ENCODE data around the gene COA4. TPM values are rescaled to one million over a fixed set of nuclear protein-coding genes. Genes with fewer than 3 reads are reported as not detected.

Gene COA4
- total RNA-seq, 1 experiment from 2014 or later = 114 TPM

DNA sequence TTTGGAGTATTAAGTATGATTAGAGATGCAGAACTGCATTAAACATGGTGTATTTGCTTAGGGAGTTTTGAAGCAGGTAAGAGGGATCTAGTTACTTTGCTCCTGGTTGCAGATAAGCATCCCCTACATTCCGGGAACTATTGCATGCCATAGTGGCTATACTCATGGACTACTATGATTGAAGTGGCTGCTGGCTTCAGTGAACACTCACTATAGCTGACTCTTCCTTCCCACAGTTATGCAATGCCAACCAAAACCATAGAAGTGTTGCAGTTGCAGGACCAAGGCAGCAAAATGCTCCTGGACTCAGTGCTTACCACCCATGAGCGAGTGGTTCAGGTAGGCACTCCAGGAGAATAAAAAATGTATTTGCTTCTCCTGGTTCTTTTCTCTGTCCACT lies 17.0 kb downstream of the COA4 start (continued):
- TF ChIP-seq, protein P1, sequence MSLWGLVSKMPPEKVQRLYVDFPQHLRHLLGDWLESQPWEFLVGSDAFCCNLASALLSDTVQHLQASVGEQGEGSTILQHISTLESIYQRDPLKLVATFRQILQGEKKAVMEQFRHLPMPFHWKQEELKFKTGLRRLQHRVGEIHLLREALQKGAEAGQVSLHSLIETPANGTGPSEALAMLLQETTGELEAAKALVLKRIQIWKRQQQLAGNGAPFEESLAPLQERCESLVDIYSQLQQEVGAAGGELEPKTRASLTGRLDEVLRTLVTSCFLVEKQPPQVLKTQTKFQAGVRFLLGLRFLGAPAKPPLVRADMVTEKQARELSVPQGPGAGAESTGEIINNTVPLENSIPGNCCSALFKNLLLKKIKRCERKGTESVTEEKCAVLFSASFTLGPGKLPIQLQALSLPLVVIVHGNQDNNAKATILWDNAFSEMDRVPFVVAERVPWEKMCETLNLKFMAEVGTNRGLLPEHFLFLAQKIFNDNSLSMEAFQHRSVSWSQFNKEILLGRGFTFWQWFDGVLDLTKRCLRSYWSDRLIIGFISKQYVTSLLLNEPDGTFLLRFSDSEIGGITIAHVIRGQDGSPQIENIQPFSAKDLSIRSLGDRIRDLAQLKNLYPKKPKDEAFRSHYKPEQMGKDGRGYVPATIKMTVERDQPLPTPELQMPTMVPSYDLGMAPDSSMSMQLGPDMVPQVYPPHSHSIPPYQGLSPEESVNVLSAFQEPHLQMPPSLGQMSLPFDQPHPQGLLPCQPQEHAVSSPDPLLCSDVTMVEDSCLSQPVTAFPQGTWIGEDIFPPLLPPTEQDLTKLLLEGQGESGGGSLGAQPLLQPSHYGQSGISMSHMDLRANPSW (CRISPR knock-in tag; conservative IDR thresholded peaks at IDR 0.05; ENCODE audit: low read depth) = no peak
- TF ChIP-seq, protein P2, sequence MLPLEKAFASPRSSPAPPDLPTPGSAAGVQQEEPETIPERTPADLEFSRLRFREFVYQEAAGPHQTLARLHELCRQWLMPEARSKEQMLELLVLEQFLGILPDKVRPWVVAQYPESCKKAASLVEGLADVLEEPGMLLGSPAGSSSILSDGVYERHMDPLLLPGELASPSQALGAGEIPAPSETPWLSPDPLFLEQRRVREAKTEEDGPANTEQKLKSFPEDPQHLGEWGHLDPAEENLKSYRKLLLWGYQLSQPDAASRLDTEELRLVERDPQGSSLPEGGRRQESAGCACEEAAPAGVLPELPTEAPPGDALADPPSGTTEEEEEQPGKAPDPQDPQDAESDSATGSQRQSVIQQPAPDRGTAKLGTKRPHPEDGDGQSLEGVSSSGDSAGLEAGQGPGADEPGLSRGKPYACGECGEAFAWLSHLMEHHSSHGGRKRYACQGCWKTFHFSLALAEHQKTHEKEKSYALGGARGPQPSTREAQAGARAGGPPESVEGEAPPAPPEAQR (CRISPR knock-in tag; IDR thresholded peaks at IDR 0.05) = no peak
- TF ChIP-seq IRF2 (CRISPR knock-in tag; IDR thresholded peaks at IDR 0.05; ENCODE audit: borderline replicate concordance, low read depth) (no peak), FOXJ3 (CRISPR knock-in tag; IDR thresholded peaks at IDR 0.05; ENCODE audit: borderline replicate concordance) (no peak), TEAD4 (CRISPR knock-in tag; IDR thresholded peaks at IDR 0.05) (no peak), ZNF317 (CRISPR knock-in tag; IDR thresholded peaks at IDR 0.05; ENCODE audit: borderline replicate concordance, low read depth) (no peak), ZNF219 (CRISPR knock-in tag; IDR thresholded peaks at IDR 0.05; ENCODE audit: borderline replicate concordance) (no peak), KAT7 (CRISPR knock-in tag; IDR thresholded peaks at IDR 0.05; ENCODE audit: borderline replicate concordance) (no peak), SP1 (CRISPR knock-in tag; conservative IDR thresholded peaks at IDR 0.05) (no peak)
- TF ChIP-seq, protein P3, sequence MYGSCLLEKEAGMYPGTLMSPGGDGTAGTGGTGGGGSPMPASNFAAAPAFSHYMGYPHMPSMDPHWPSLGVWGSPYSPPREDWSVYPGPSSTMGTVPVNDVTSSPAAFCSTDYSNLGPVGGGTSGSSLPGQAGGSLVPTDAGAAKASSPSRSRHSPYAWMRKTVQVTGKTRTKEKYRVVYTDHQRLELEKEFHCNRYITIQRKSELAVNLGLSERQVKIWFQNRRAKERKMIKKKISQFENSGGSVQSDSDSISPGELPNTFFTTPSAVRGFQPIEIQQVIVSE (CRISPR knock-in tag; IDR thresholded peaks at IDR 0.05; ENCODE audit: borderline replicate concordance) = no peak

DNA sequence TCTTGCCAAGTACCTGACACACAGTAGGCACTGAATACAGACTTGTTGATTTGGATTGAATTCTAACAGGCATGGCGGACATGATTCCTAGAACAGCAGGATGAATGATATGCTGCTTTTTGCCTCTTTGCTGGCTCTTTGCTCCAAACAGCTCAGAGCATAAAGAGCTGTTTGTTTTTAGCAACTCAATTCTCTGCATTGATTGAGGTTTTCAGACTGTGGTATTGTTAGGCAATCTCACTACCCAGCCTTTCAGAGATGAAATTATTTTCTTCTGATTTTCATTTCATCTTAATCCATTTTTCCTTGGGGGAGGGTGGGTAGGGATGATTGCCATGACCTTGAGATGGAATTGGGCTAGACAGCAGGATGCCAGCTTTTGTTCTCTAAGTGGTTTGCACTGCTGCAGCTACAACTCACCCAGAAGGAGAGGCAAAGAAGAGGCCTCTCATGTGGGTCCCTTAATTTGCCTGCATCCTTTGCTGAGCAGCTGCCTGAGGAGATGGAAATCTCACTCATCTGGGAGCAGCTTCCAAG lies 20.5 kb downstream of the COA4 start:
- no peak overlapping the region for H3K4me3 Mint-ChIP-seq
- DNase-seq (ENCODE audit: low spot score) = no peak
- H3K9me3 Mint-ChIP-seq = no peaks in the 10 kb centered on the region
- peaks cover 9% of the 10 kb centered on the region for H3K4me1 Mint-ChIP-seq
- ChIA-PET POLR2A (interaction anchor here (0.6 to 1.0 kb wide), 3 partner anchors 10 to 113 kb away, joined by 3 to 5 read pairs (median 3); no protein-coding TSS in a partner anchor), CTCF (interaction anchor here (0.7 to 1.5 kb wide), 2 partner anchors 75 to 127 kb away, joined by 4 read pairs; no protein-coding TSS in a partner anchor)
- TF ChIP-seq ELF4 (CRISPR knock-in tag; IDR thresholded peaks at IDR 0.05; ENCODE audit: low read depth) = no peak
- TF ChIP-seq, protein P4, sequence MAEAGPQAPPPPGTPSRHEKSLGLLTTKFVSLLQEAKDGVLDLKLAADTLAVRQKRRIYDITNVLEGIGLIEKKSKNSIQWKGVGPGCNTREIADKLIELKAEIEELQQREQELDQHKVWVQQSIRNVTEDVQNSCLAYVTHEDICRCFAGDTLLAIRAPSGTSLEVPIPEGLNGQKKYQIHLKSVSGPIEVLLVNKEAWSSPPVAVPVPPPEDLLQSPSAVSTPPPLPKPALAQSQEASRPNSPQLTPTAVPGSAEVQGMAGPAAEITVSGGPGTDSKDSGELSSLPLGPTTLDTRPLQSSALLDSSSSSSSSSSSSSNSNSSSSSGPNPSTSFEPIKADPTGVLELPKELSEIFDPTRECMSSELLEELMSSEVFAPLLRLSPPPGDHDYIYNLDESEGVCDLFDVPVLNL (CRISPR knock-in tag; IDR thresholded peaks at IDR 0.05; ENCODE audit: borderline replicate concordance, low read depth) = no peak
- TF ChIP-seq ZNF423 (CRISPR knock-in tag; IDR thresholded peaks at IDR 0.05) = no peak
- TF ChIP-seq, protein P3 (CRISPR knock-in tag; IDR thresholded peaks at IDR 0.05; ENCODE audit: borderline replicate concordance) = no peak
- TF ChIP-seq TP53 (CRISPR knock-in tag; IDR thresholded peaks at IDR 0.05) = no peak
- no peak for TF ChIP-seq FOXJ3 (CRISPR knock-in tag; IDR thresholded peaks at IDR 0.05; ENCODE audit: borderline replicate concordance)
- TF ChIP-seq TCF7 (CRISPR knock-in tag; IDR thresholded peaks at IDR 0.05; ENCODE audit: low read depth) = no peak
- H3K36me3 Mint-ChIP-seq = no peaks in the 10 kb centered on the region; the same call in 1 of the 2 replicates
- H3K27me3 Mint-ChIP-seq (ENCODE audit: low read depth) = no peaks in the 10 kb centered on the region
- H3K27ac Mint-ChIP-seq = peak overlapping the region; percentile 64
- ATAC-seq = peak; percentile 80

DNA sequence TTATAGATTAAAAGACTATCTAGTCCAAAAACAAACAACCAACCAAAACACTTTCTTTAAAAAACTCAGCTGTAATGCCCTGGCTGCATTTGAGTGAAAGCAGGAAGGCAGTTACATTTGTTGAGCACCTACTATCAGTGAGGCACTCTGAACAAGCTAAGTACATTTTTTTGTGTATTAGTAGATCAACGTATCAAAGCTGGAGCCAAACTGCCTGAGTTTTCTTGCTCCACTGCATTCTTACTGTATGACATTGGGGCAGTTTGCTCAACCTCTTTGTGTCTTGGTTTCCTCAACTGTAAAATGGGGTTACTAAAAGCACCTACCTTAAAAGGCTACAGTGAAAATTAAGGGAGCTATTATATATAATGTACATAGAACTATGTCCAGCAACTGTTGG lies 22.0 kb downstream of the COA4 start:
- Mint-ChIP-seq H3K4me3 (no peak overlapping the region), H3K4me1 (peaks cover 9% of the 10 kb centered on the region), H3K36me3 (no peaks in the 10 kb centered on the region; the same call in 1 of the 2 replicates), H3K9me3 (no peaks in the 10 kb centered on the region), H3K27ac (no peak overlapping the region), H3K27me3 (ENCODE audit: low read depth) (no peaks in the 10 kb centered on the region)
- no peak for ATAC-seq
- POLR2A ChIA-PET = no interaction called here
- DNase-seq (ENCODE audit: low spot score) = no peak
- CTCF ChIA-PET = no interaction called here
- TF ChIP-seq, protein P5, sequence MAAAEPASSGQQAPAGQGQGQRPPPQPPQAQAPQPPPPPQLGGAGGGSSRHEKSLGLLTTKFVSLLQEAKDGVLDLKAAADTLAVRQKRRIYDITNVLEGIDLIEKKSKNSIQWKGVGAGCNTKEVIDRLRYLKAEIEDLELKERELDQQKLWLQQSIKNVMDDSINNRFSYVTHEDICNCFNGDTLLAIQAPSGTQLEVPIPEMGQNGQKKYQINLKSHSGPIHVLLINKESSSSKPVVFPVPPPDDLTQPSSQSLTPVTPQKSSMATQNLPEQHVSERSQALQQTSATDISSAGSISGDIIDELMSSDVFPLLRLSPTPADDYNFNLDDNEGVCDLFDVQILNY (CRISPR knock-in tag; IDR thresholded peaks at IDR 0.05) = no peak
- TF ChIP-seq ESRRA (CRISPR knock-in tag; IDR thresholded peaks at IDR 0.05; ENCODE audit: borderline replicate concordance) (no peak), CBFB (CRISPR knock-in tag; IDR thresholded peaks at IDR 0.05; ENCODE audit: low read depth) (no peak), TP53 (CRISPR knock-in tag; IDR thresholded peaks at IDR 0.05) (no peak), IRF2 (CRISPR knock-in tag; IDR thresholded peaks at IDR 0.05; ENCODE audit: borderline replicate concordance, low read depth) (no peak), ELF4 (CRISPR knock-in tag; IDR thresholded peaks at IDR 0.05; ENCODE audit: low read depth) (no peak), TCF7 (CRISPR knock-in tag; IDR thresholded peaks at IDR 0.05; ENCODE audit: low read depth) (no peak)
- TF ChIP-seq, protein P6, sequence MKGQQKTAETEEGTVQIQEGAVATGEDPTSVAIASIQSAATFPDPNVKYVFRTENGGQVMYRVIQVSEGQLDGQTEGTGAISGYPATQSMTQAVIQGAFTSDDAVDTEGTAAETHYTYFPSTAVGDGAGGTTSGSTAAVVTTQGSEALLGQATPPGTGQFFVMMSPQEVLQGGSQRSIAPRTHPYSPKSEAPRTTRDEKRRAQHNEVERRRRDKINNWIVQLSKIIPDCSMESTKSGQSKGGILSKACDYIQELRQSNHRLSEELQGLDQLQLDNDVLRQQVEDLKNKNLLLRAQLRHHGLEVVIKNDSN (CRISPR knock-in tag; IDR thresholded peaks at IDR 0.05) = no peak
- TF ChIP-seq, protein P7, sequence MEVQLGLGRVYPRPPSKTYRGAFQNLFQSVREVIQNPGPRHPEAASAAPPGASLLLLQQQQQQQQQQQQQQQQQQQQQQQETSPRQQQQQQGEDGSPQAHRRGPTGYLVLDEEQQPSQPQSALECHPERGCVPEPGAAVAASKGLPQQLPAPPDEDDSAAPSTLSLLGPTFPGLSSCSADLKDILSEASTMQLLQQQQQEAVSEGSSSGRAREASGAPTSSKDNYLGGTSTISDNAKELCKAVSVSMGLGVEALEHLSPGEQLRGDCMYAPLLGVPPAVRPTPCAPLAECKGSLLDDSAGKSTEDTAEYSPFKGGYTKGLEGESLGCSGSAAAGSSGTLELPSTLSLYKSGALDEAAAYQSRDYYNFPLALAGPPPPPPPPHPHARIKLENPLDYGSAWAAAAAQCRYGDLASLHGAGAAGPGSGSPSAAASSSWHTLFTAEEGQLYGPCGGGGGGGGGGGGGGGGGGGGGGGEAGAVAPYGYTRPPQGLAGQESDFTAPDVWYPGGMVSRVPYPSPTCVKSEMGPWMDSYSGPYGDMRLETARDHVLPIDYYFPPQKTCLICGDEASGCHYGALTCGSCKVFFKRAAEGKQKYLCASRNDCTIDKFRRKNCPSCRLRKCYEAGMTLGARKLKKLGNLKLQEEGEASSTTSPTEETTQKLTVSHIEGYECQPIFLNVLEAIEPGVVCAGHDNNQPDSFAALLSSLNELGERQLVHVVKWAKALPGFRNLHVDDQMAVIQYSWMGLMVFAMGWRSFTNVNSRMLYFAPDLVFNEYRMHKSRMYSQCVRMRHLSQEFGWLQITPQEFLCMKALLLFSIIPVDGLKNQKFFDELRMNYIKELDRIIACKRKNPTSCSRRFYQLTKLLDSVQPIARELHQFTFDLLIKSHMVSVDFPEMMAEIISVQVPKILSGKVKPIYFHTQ (CRISPR knock-in tag; IDR thresholded peaks at IDR 0.05) = no peak
